ENCODE data around the gene CIB1. TPM values are rescaled to one million over a fixed set of nuclear protein-coding genes. Genes with fewer than 3 reads are reported as not detected.

CIB1 gene
- total and polyA plus RNA-seq, 10 of the 15 experiments (the other 5 are each of a cell fraction or from before 2014, with no cell fraction given) = 10.8 to 155 (median 81.9) TPM

DNA sequence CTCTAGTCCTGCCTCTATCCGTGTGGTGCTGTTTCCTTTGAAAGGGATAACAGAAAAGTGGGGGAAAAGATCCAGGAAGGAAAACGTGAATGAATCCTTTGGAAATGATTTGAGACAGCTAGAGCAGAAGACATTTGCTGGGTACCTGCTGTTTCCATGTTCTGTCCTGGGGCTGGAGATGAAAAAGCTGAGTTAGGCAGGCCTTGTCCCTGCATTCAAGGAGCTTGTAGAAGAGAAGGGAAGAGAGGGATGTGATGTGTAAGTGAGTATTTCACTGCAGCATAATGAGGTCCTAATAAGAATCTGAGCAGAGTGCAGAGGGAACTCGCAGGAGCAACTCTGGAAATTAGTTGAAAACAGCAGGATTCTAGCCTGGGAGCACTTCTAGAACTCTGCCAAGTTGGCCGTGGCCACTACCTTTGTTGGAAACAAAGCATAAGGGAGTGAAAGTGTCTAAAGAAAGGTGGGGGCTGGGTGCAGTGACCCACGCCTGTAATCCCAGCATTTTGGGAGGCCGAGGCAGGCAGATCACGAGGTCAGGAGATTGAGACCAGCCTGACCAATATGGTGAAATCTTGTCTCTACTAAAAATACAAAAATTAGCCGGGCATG lies 46.4 kb downstream of the CIB1 start:
- ATAC-seq (no peak), FAIRE-seq (no peak), DNase-seq (ENCODE audit: low read depth, low spot score) (no peak)
- H3K27me3 ChIP-seq (replicated peaks in 1 of 2; ENCODE audit: control insufficient read depth in 2 of 2, insufficient read depth in 2 of 2, low read length in 1 of 2) = no peaks in the 10 kb centered on the region
- H3K4me1 ChIP-seq (ENCODE audit: control insufficient read depth, insufficient read depth, low read length) = peaks cover 39% of the 10 kb centered on the region
- no peaks in the 10 kb centered on the region for H3K36me3 ChIP-seq (ENCODE audit: control insufficient read depth in 2 of 2, insufficient read depth in 2 of 2, low read length in 1 of 2)
- no peaks in the 10 kb centered on the region for H3K9me3 ChIP-seq (replicated peaks; ENCODE audit: control insufficient read depth, insufficient read depth, low read length)
- no peak overlapping the region for H3K27ac ChIP-seq (ENCODE audit: control insufficient read depth, insufficient read depth)
- H2AFZ ChIP-seq (ENCODE audit: control insufficient read depth, low read depth, low read length) = no peak overlapping the region
- SMC1A ChIA-PET (ENCODE audit: uncharacterized antibody, unreplicated experiment) = interaction anchor here (1.3 to 2.6 kb wide), 6 partner anchors 12 to 46 kb away, joined by 3 to 12 read pairs (median 6); partner anchors contain the start of genes CIB1, GDPGP1 and SEMA4B
- intact Hi-C loops (cut with micrococcal nuclease; ENCODE audit: unreplicated experiment) (no loop called here), in situ Hi-C loops (cut with MboI) (no loop called here)
- 0 out of 2 replicates have a peak overlapping the region, but pooled peaks have one; percentile 22 for H3K4me2 ChIP-seq (ENCODE audit: control insufficient read depth, insufficient read depth)
- no peak overlapping the region for H3K4me3 ChIP-seq
- WGBS (ENCODE audit: insufficient coverage, insufficient replicate concordance, low lambda C conversion rate, missing lambda C conversion rate) = 78% methylated on average over 8 of the region's 8 CpGs
- CTCF ChIA-PET = interaction anchor here (0.8 to 1.2 kb wide), 5 partner anchors 11 to 45 kb away, joined by 3 read pairs; no protein-coding TSS in a partner anchor
- TF ChIP-seq NR2C1 (IDR thresholded peaks at IDR 0.05) (no peak), EP300 (IDR thresholded peaks at IDR 0.05; ENCODE audit: borderline replicate concordance in 1 of 2, control insufficient read depth in 1 of 2, low read depth in 2 of 2, low read length in 2 of 2) (no peak), CHD2 (IDR thresholded peaks at IDR 0.05; ENCODE audit: borderline replicate concordance, low read depth, low read length) (no peak), SUZ12 (IDR thresholded peaks at IDR 0.05; ENCODE audit: unreplicated experiment) (no peak), STAT3 (IDR thresholded peaks at IDR 0.05; ENCODE audit: low read depth, low read length) (no peak), LARP7 (IDR thresholded peaks at IDR 0.05) (no peak), MXI1 (IDR thresholded peaks at IDR 0.05; ENCODE audit: low read depth, low read length) (no peak), FOXK2 (IDR thresholded peaks at IDR 0.05) (no peak), NRF1 (conservative IDR thresholded peaks at IDR 0.05; ENCODE audit: low read depth, low read length) (no peak), SP1 (IDR thresholded peaks at IDR 0.05; ENCODE audit: low read depth, low read length) (no peak), IRF3 (IDR thresholded peaks at IDR 0.05) (no peak), ASH2L (IDR thresholded peaks at IDR 0.05; ENCODE audit: borderline replicate concordance, low read depth) (no peak), ETV6 (conservative IDR thresholded peaks at IDR 0.05 in 1 of 2, IDR thresholded peaks at IDR 0.05 in 1 of 2; ENCODE audit: borderline replicate concordance in 1 of 2, low read depth in 1 of 2) (no peak), NBN (IDR thresholded peaks at IDR 0.05) (no peak), STAT1 (conservative IDR thresholded peaks at IDR 0.05) (no peak), RELA (IDR thresholded peaks at IDR 0.05; ENCODE audit: borderline replicate concordance, partially characterized antibody) (no peak)
- TF ChIP-seq, protein P1, sequence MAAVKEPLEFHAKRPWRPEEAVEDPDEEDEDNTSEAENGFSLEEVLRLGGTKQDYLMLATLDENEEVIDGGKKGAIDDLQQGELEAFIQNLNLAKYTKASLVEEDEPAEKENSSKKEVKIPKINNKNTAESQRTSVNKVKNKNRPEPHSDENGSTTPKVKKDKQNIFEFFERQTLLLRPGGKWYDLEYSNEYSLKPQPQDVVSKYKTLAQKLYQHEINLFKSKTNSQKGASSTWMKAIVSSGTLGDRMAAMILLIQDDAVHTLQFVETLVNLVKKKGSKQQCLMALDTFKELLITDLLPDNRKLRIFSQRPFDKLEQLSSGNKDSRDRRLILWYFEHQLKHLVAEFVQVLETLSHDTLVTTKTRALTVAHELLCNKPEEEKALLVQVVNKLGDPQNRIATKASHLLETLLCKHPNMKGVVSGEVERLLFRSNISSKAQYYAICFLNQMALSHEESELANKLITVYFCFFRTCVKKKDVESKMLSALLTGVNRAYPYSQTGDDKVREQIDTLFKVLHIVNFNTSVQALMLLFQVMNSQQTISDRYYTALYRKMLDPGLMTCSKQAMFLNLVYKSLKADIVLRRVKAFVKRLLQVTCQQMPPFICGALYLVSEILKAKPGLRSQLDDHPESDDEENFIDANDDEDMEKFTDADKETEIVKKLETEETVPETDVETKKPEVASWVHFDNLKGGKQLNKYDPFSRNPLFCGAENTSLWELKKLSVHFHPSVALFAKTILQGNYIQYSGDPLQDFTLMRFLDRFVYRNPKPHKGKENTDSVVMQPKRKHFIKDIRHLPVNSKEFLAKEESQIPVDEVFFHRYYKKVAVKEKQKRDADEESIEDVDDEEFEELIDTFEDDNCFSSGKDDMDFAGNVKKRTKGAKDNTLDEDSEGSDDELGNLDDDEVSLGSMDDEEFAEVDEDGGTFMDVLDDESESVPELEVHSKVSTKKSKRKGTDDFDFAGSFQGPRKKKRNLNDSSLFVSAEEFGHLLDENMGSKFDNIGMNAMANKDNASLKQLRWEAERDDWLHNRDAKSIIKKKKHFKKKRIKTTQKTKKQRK (IDR thresholded peaks at IDR 0.05; ENCODE audit: low read depth, low read length) = no peak
- no peaks in the 10 kb centered on the region for H4K20me1 ChIP-seq (ENCODE audit: control insufficient read depth, insufficient read depth)
- RAD21 ChIA-PET (ENCODE audit: unreplicated experiment) = interaction anchor here (0.9 to 1.3 kb wide), 3 partner anchors 8 to 46 kb away, joined by 3 to 5 read pairs (median 4); partner anchors contain the start of genes CIB1 and GDPGP1
- H3K9ac ChIP-seq (ENCODE audit: control insufficient read depth, insufficient read depth, low read length) = no peak overlapping the region
- POLR2A ChIA-PET = interaction anchor here (0.6 to 2.6 kb wide), 9 partner anchors 8 to 45 kb away, joined by 3 to 10 read pairs (median 4); partner anchors contain the start of gene SEMA4B
- TSS peak; percentile 76 for BruUV-seq (replicated peaks)
- H3K79me2 ChIP-seq (ENCODE audit: control insufficient read depth, insufficient read depth, low read length) = peaks cover 8% of the 10 kb centered on the region; the same call in 1 of the 2 replicates
